NCI-H2196 (cell line): ENCODE measurements around the gene RPRD1B.

ENCODE experiments used
- DNase-seq: peaks from one replicate; lab custom pipeline; 2025; ENCODE audit not compliant: unreplicated experiment; lab: John Stamatoyannopoulos, UW

The RPRD1B gene

GRCh38 chr20:38117635-38118034 lies 84.1 kb downstream of the RPRD1B start:
- no peak for DNase-seq

GRCh38 chr20:38119446-38119845 lies 85.9 kb downstream of the RPRD1B start:
- DNase-seq, result no peak

GRCh38 chr20:38120625-38120988 lies 87.1 kb downstream of the RPRD1B start:
- DNase-seq, result no peak

GRCh38 chr20:38121741-38122140 lies 88.2 kb downstream of the RPRD1B start:
- DNase-seq, result no peak

- DNase-seq, result no peak
These were observed 89.6 kb downstream of the RPRD1B start for GRCh38 chr20:38123021-38123587.

- DNase-seq, result peak; percentile 93
These were observed 91.9 kb downstream of the RPRD1B start for GRCh38 chr20:38125157-38126056.

- no peak for DNase-seq
These were observed 92.8 kb downstream of the RPRD1B start for GRCh38 chr20:38126146-38126921.

GRCh38 chr20:38126932-38127621 lies 93.5 kb downstream of the RPRD1B start:
- DNase-seq, result peak; percentile 13

- no peak for DNase-seq
These were observed 94.5 kb downstream of the RPRD1B start for GRCh38 chr20:38127920-38128528.

- no peak for DNase-seq
These were observed 95.1 kb downstream of the RPRD1B start for GRCh38 chr20:38128691-38129090.

GRCh38 chr20:38129248-38129865 lies 95.8 kb downstream of the RPRD1B start:
- no peak for DNase-seq

- DNase-seq, result no peak
These were observed 96.5 kb downstream of the RPRD1B start for GRCh38 chr20:38129893-38130609.

GRCh38 chr20:38130687-38131587 lies 97.4 kb downstream of the RPRD1B start:
- DNase-seq, result no peak

GRCh38 chr20:38131588-38132121 lies 98.1 kb downstream of the RPRD1B start:
- no peak for DNase-seq

- DNase-seq, result no peak
These were observed 98.8 kb downstream of the RPRD1B start for GRCh38 chr20:38132156-38132909.

- DNase-seq, result no peak
These were observed 99.5 kb downstream of the RPRD1B start for GRCh38 chr20:38132910-38133501.

- DNase-seq, result no peak
These were observed 100.3 kb downstream of the RPRD1B start for GRCh38 chr20:38133680-38134426.
